DOHH2 (cell line): Measurements from ENCODE around the gene DCTN4.

Experiments used
- H3F3A ChIP-seq: fragments of 200-600 bp; sonication (generic), shearing (Covaris generic); 2 replicates; pipeline ENCODE4 v1.6.0; 2016; ENCODE audit warnings: antibody characterized with exemption, mild to moderate bottlenecking; ENCODE audit not compliant: control insufficient read depth, insufficient read depth
- H3K27ac ChIP-seq: fragments of 200-600 bp; sonication (generic); 2 replicates; pipeline ENCODE4 v1.5.1; 2014; ENCODE audit warnings: low read depth, mild to moderate bottlenecking, low read length, moderate library complexity
- H3K27me3 ChIP-seq: fragments of 200-600 bp; sonication (generic); 2 replicates; pipeline ENCODE4 v1.6.1; 2014; ENCODE audit warnings: mild to moderate bottlenecking, low read length, mixed read lengths; ENCODE audit not compliant: control insufficient read depth
- H3K36me3 ChIP-seq: fragments of 200-600 bp; sonication (generic); 2 replicates; pipeline ENCODE4 v1.6.1; 2014; ENCODE audit warnings: mild to moderate bottlenecking, low read length, moderate library complexity, mixed read lengths; ENCODE audit not compliant: control insufficient read depth
- H3K4me1 ChIP-seq: fragments of 200-600 bp; sonication (generic); 2 replicates; pipeline ENCODE4 v1.6.1; 2014; ENCODE audit warnings: mild to moderate bottlenecking, low read length, mixed read lengths; ENCODE audit not compliant: control insufficient read depth
- H3K4me2 ChIP-seq: fragments of 200-600 bp; sonication (generic); 2 replicates; pipeline ENCODE4 v1.6.0; 2014; ENCODE audit warnings: mild to moderate bottlenecking, low read length, moderate library complexity
- H3K4me3 ChIP-seq: fragments of 200-600 bp; sonication (generic); 2 replicates; pipeline ENCODE4 v1.5.1; 2014; ENCODE audit warnings: mild to moderate bottlenecking, low read length, mixed read lengths
- H3K79me2 ChIP-seq: fragments of 200-600 bp; sonication (generic); 2 replicates; pipeline ENCODE4 v1.6.1; 2014; ENCODE audit warnings: mild to moderate bottlenecking, low read length, mixed read lengths; ENCODE audit not compliant: control insufficient read depth
- H3K9me2 ChIP-seq: fragments of 200-600 bp; sonication (generic); replicated peaks from 2 replicates; pipeline ENCODE4 v1.6.1; 2014; ENCODE audit warnings: mild to moderate bottlenecking, low read length, mixed read lengths; ENCODE audit not compliant: control insufficient read depth
- H3K9me3 ChIP-seq: fragments of 200-600 bp; sonication (generic); 2 replicates; pipeline ENCODE4 v1.6.1; 2014; ENCODE audit warnings: antibody characterized with exemption, low read length, mixed read lengths; ENCODE audit not compliant: control insufficient read depth, insufficient read depth
- H4K20me1 ChIP-seq: fragments of 200-600 bp; sonication (generic); 2 replicates; pipeline ENCODE4 v1.6.0; 2014; ENCODE audit warnings: low read depth, mild to moderate bottlenecking, antibody characterized with exemption, low read length, moderate library complexity; ENCODE audit not compliant: control insufficient read depth, insufficient read depth
- CTCF ChIP-seq: fragments of 200-600 bp; sonication (generic); IDR thresholded peaks from one replicate; pipeline ENCODE4 v1.5.1; 2014; ENCODE audit warnings: antibody characterized with exemption, mild to moderate bottlenecking, low read depth, low read length; ENCODE audit not compliant: poor library complexity, severe bottlenecking
- EZH2phosphoT487 ChIP-seq: fragments of 200-600 bp; sonication (generic); IDR thresholded peaks from 2 replicates; pipeline ENCODE4 v1.6.1; 2017; ENCODE audit warnings: borderline replicate concordance, mild to moderate bottlenecking, antibody characterized with exemption, low read length, moderate library complexity, mixed read lengths

Gene DCTN4

GRCh38 chr5:150758531-150759333 is at the start of gene DCTN4:
DCTN4 (minus strand) TSS chr5:150759017; CDS start chr5:150758993, 24 bp downstream.
- Histone ChIP-seq H3K4me1 (peaks cover 14% of the 10 kb centered on the region), H4K20me1 (no peaks in the 10 kb centered on the region), H3K4me2 (peak within 1 kb of the TSS; percentile 84), H3K4me3 (peak within 1 kb of the TSS; percentile 92), H3K36me3 (peaks cover 38% of the 10 kb centered on the region), H3K27ac (peak within 1 kb of the TSS; percentile 80), H3K79me2 (peaks cover 39% of the 10 kb centered on the region), H3F3A (no peaks in the 10 kb centered on the region), H3K9me3 (peaks cover 7% of the 10 kb centered on the region; the same call in 1 of the 2 replicates), H3K9me2 (no peaks in the 10 kb centered on the region), H3K27me3 (no peaks in the 10 kb centered on the region)
- TF ChIP-seq EZH2phosphoT487 (no peak), CTCF (no peak)

- Histone ChIP-seq H3K4me1 (peaks cover 10% of the 10 kb centered on the region), H3K79me2 (no peaks in the 10 kb centered on the region), H3K9me2 (no peaks in the 10 kb centered on the region), H3K9me3 (no peaks in the 10 kb centered on the region), H3K36me3 (no peaks in the 10 kb centered on the region), H3K4me2 (no peak overlapping the region), H3F3A (no peaks in the 10 kb centered on the region), H3K27me3 (peaks cover 14% of the 10 kb centered on the region), H4K20me1 (no peaks in the 10 kb centered on the region), H3K4me3 (no peak overlapping the region), H3K27ac (no peak overlapping the region)
- TF ChIP-seq EZH2phosphoT487 (no peak), CTCF (no peak)
Observed at GRCh38 chr5:150804388-150804787, 45.6 kb upstream of the DCTN4 start.

GRCh38 chr5:150801117-150801927 is 42.5 kb upstream of the DCTN4 start:
- Histone ChIP-seq H3K9me3 (no peaks in the 10 kb centered on the region), H3K36me3 (no peaks in the 10 kb centered on the region), H3K27ac (no peak overlapping the region), H3K4me1 (peaks cover 10% of the 10 kb centered on the region), H3K27me3 (peaks cover 17% of the 10 kb centered on the region; the same call in 1 of the 2 replicates), H3K79me2 (no peaks in the 10 kb centered on the region), H3K4me2 (peak overlapping the region; percentile 45), H3F3A (no peaks in the 10 kb centered on the region), H3K4me3 (0 out of 2 replicates have a peak overlapping the region, but pooled peaks have one; percentile 5), H3K9me2 (no peaks in the 10 kb centered on the region), H4K20me1 (no peaks in the 10 kb centered on the region)
- TF ChIP-seq CTCF (peak; percentile 72), EZH2phosphoT487 (no peak)
